RWPE2 (cell line): ENCODE results near the gene PPP6R3.

Experiments used
- ATAC-seq: fragments of 200-7000 bp; cut with Tn5 transposase; 3 replicates; pipeline ENCODE4 v1.9.1; 2021; ENCODE audit warnings: low read depth
- DNase-seq: peaks from one replicate; pipeline ENCODE4 v3.0.0-alpha.2; 2020; ENCODE audit warnings: low spot score
- H3K27ac ChIP-seq: fragments of 450-650 bp; 2 replicates; pipeline ENCODE4 v1.5.1; 2017; ENCODE audit warnings: mild to moderate bottlenecking; ENCODE audit not compliant: poor library complexity, severe bottlenecking
- H3K27me3 ChIP-seq: fragments of 250-450 bp; sonication (Bioruptor Pico); 2 replicates; pipeline ENCODE4 v1.5.1; 2021; ENCODE audit warnings: mild to moderate bottlenecking, moderate library complexity; ENCODE audit not compliant: insufficient read depth, poor library complexity, severe bottlenecking
- H3K36me3 ChIP-seq: fragments of 250-450 bp; sonication (Bioruptor Pico); 2 replicates; pipeline ENCODE4 v1.5.1; 2020; ENCODE audit warnings: low read depth, mild to moderate bottlenecking, moderate library complexity
- H3K4me1 ChIP-seq: fragments of 250-450 bp; sonication (Bioruptor Pico); 2 replicates; pipeline ENCODE4 v1.5.1; 2021; ENCODE audit warnings: mild to moderate bottlenecking, moderate library complexity; ENCODE audit not compliant: insufficient read depth, poor library complexity, severe bottlenecking
- H3K4me3 ChIP-seq: fragments of 250-450 bp; sonication (Bioruptor Pico); 2 replicates; pipeline ENCODE4 v1.5.1; 2021; ENCODE audit warnings: mild to moderate bottlenecking, moderate library complexity; ENCODE audit not compliant: severe bottlenecking
- H3K9me3 ChIP-seq: fragments of 250-450 bp; sonication (Bioruptor Pico); 2 replicates; pipeline ENCODE4 v1.5.1; 2021; ENCODE audit warnings: mild to moderate bottlenecking, moderate library complexity; ENCODE audit not compliant: severe bottlenecking
- CTCF ChIP-seq: fragments of 450-650 bp; IDR thresholded peaks from one replicate; pipeline ENCODE4 v1.5.1; 2017; ENCODE audit warnings: mild to moderate bottlenecking, moderate library complexity; ENCODE audit not compliant: poor library complexity, severe bottlenecking

Gene PPP6R3

GRCh38 chr11:68643585-68643984 is 183.0 kb downstream of the PPP6R3 start:
- DNase-seq (no peak), ATAC-seq (no peak)
- Histone ChIP-seq H3K4me1 (no peaks in the 10 kb centered on the region), H3K27ac (no peak overlapping the region), H3K4me3 (no peak overlapping the region), H3K36me3 (no peaks in the 10 kb centered on the region), H3K27me3 (no peaks in the 10 kb centered on the region), H3K9me3 (peaks cover 2% of the 10 kb centered on the region)
- no peak for TF ChIP-seq CTCF

GRCh38 chr11:68646832-68647231 is 186.3 kb downstream of the PPP6R3 start:
- peaks cover 2% of the 10 kb centered on the region for H3K9me3 ChIP-seq
- ATAC-seq (no peak), DNase-seq (no peak)
- no peaks in the 10 kb centered on the region for H3K36me3 ChIP-seq
- no peaks in the 10 kb centered on the region for H3K27me3 ChIP-seq
- no peak overlapping the region for H3K27ac ChIP-seq
- H3K4me3 ChIP-seq: no peak overlapping the region
- TF ChIP-seq CTCF: no peak
- H3K4me1 ChIP-seq: no peaks in the 10 kb centered on the region

GRCh38 chr11:68649851-68650555 is 189.5 kb downstream of the PPP6R3 start:
- no peaks in the 10 kb centered on the region for H3K27me3 ChIP-seq
- DNase-seq: no peak
- H3K9me3 ChIP-seq: peaks cover 2% of the 10 kb centered on the region
- H3K4me3 ChIP-seq: no peak overlapping the region
- no peak for TF ChIP-seq CTCF
- H3K27ac ChIP-seq: no peak overlapping the region
- H3K36me3 ChIP-seq: no peaks in the 10 kb centered on the region
- no peak for ATAC-seq
- H3K4me1 ChIP-seq: no peaks in the 10 kb centered on the region

- Histone ChIP-seq H3K4me1 (no peaks in the 10 kb centered on the region), H3K27ac (no peak overlapping the region), H3K9me3 (peaks cover 2% of the 10 kb centered on the region), H3K36me3 (no peaks in the 10 kb centered on the region), H3K4me3 (no peak overlapping the region), H3K27me3 (no peaks in the 10 kb centered on the region)
- ATAC-seq: no peak
- TF ChIP-seq CTCF: no peak
- DNase-seq: no peak
These were observed 190.2 kb downstream of the PPP6R3 start for GRCh38 chr11:68650801-68651200.

GRCh38 chr11:68651208-68651984 is 190.8 kb downstream of the PPP6R3 start:
- no peak for DNase-seq
- H3K9me3 ChIP-seq: peaks cover 2% of the 10 kb centered on the region
- no peak overlapping the region for H3K27ac ChIP-seq

More at GRCh38 chr11:68651208-68651984, 190.8 kb downstream of the PPP6R3 start:
- H3K27me3 ChIP-seq: no peaks in the 10 kb centered on the region
- no peak overlapping the region for H3K4me3 ChIP-seq
- H3K36me3 ChIP-seq: no peaks in the 10 kb centered on the region
- ATAC-seq: 0 out of 3 replicates have a peak, but pooled peaks have one; percentile 46
- no peaks in the 10 kb centered on the region for H3K4me1 ChIP-seq
- TF ChIP-seq CTCF: no peak
